ENCODE results near the gene AFF3. TPM values are rescaled to one million over a fixed set of nuclear protein-coding genes. Genes with fewer than 3 reads are reported as not detected.

The AFF3 gene
- polyA plus RNA-seq, 1 donor (not counting 4 experiments of a cell fraction or from before 2014, with no cell fraction given), result not detected

GRCh38 chr2:99861376-99861760 lies 281.0 kb downstream of the AFF3 start:
- dilution Hi-C loops (cut with MboI; ENCODE audit: extremely low pct_ligation_motif_present, low sequenced_read_pairs), result no loop called here
- FAIRE-seq, result no peak

GRCh38 chr2:99860720-99861375 lies 281.5 kb downstream of the AFF3 start:
- H4K20me1 ChIP-seq (ENCODE audit: control insufficient read depth, extremely low read depth, insufficient read depth, low read length), result no peaks in the 10 kb centered on the region
- FAIRE-seq (no peak), DNase-seq (ENCODE audit: low read depth, low spot score) (no peak)
- no peaks in the 10 kb centered on the region for H3K36me3 ChIP-seq (ENCODE audit: control insufficient read depth in 2 of 2, extremely low read depth in 1 of 2, insufficient read depth in 2 of 2, low read length in 2 of 2)
- no peaks in the 10 kb centered on the region for H3K9me3 ChIP-seq (ENCODE audit: control insufficient read depth, low read depth, low read length)
- no peak overlapping the region for H2AFZ ChIP-seq (ENCODE audit: control insufficient read depth, low read length)
- no peak overlapping the region for H3K4me3 ChIP-seq (ENCODE audit: control insufficient read depth in 2 of 3, extremely low read depth in 1 of 3, insufficient read depth in 2 of 3, low read depth in 1 of 3, low read length in 3 of 3)
- dilution Hi-C loops (cut with MboI; ENCODE audit: extremely low pct_ligation_motif_present, low sequenced_read_pairs), result no loop called here
- H3K27ac ChIP-seq (ENCODE audit: control insufficient read depth, insufficient read depth, low read length), result no peak overlapping the region
- no peaks in the 10 kb centered on the region for H3K79me2 ChIP-seq (ENCODE audit: control insufficient read depth, insufficient read depth, low read length)
- no peak overlapping the region for H3K4me2 ChIP-seq (ENCODE audit: control insufficient read depth, extremely low read depth, insufficient read depth, low read depth, low read length)
- no peaks in the 10 kb centered on the region for H3K9me1 ChIP-seq (ENCODE audit: control insufficient read depth, extremely low read depth, insufficient read depth, low read length)
- no peak overlapping the region for H3K9ac ChIP-seq (ENCODE audit: control insufficient read depth, extremely low read depth, insufficient read depth, low read length)
- no peaks in the 10 kb centered on the region for H3K4me1 ChIP-seq (ENCODE audit: control insufficient read depth, extremely low read depth, insufficient read depth, low read length)
- TF ChIP-seq CTCF (optimal IDR thresholded peaks at IDR 0.05 in 1 of 3, IDR thresholded peaks at IDR 0.05 in 1 of 3, conservative IDR thresholded peaks at IDR 0.05 in 1 of 3; ENCODE audit: extremely low read depth in 1 of 3, insufficient read depth in 2 of 3, low read length in 3 of 3) (no peak), EZH2 (IDR thresholded peaks at IDR 0.05; ENCODE audit: low read length) (no peak)
- no peaks in the 10 kb centered on the region for H3K27me3 ChIP-seq (ENCODE audit: control insufficient read depth, extremely low read depth, insufficient read depth, low read length)

More at GRCh38 chr2:99861376-99861760, 281.0 kb downstream of the AFF3 start:
- H3K4me3 ChIP-seq (ENCODE audit: control insufficient read depth in 2 of 3, extremely low read depth in 1 of 3, insufficient read depth in 2 of 3, low read depth in 1 of 3, low read length in 3 of 3), result no peak overlapping the region
- H4K20me1 ChIP-seq (ENCODE audit: control insufficient read depth, extremely low read depth, insufficient read depth, low read length), result no peaks in the 10 kb centered on the region
- no peak for DNase-seq (ENCODE audit: low read depth, low spot score)
- TF ChIP-seq CTCF (optimal IDR thresholded peaks at IDR 0.05 in 1 of 3, IDR thresholded peaks at IDR 0.05 in 1 of 3, conservative IDR thresholded peaks at IDR 0.05 in 1 of 3; ENCODE audit: extremely low read depth in 1 of 3, insufficient read depth in 2 of 3, low read length in 3 of 3), result no peak
- TF ChIP-seq EZH2 (IDR thresholded peaks at IDR 0.05; ENCODE audit: low read length), result no peak
- H3K4me2 ChIP-seq (ENCODE audit: control insufficient read depth, extremely low read depth, insufficient read depth, low read depth, low read length), result no peak overlapping the region
- H3K9me1 ChIP-seq (ENCODE audit: control insufficient read depth, extremely low read depth, insufficient read depth, low read length), result no peaks in the 10 kb centered on the region
- H3K36me3 ChIP-seq (ENCODE audit: control insufficient read depth in 2 of 2, extremely low read depth in 1 of 2, insufficient read depth in 2 of 2, low read length in 2 of 2), result no peaks in the 10 kb centered on the region
- H3K9me3 ChIP-seq (ENCODE audit: control insufficient read depth, low read depth, low read length), result no peaks in the 10 kb centered on the region
- no peaks in the 10 kb centered on the region for H3K79me2 ChIP-seq (ENCODE audit: control insufficient read depth, insufficient read depth, low read length)
- no peak overlapping the region for H3K9ac ChIP-seq (ENCODE audit: control insufficient read depth, extremely low read depth, insufficient read depth, low read length)
- no peak overlapping the region for H2AFZ ChIP-seq (ENCODE audit: control insufficient read depth, low read length)
- no peaks in the 10 kb centered on the region for H3K4me1 ChIP-seq (ENCODE audit: control insufficient read depth, extremely low read depth, insufficient read depth, low read length)
- H3K27ac ChIP-seq (ENCODE audit: control insufficient read depth, insufficient read depth, low read length), result no peak overlapping the region
- no peaks in the 10 kb centered on the region for H3K27me3 ChIP-seq (ENCODE audit: control insufficient read depth, extremely low read depth, insufficient read depth, low read length)

Data from keratinocyte (primary cell).